ENCODE results near the gene RAD51B.

The RAD51B gene

GRCh38 chr14:68399971-68400370, 580.4 kb downstream of the RAD51B start:
- no peak for DNase-seq

- no peak for DNase-seq
These were observed 581.7 kb downstream of the RAD51B start for GRCh38 chr14:68401317-68401716.

GRCh38 chr14:68401855-68402254, 582.3 kb downstream of the RAD51B start:
- no peak for DNase-seq

- no peak for DNase-seq
These were observed 583.0 kb downstream of the RAD51B start for GRCh38 chr14:68402525-68403101.

- DNase-seq: no peak
These were observed 583.9 kb downstream of the RAD51B start for GRCh38 chr14:68403191-68404145.

- no peak for DNase-seq
These were observed 584.6 kb downstream of the RAD51B start for GRCh38 chr14:68404146-68404527.

GRCh38 chr14:68404652-68405183, 585.1 kb downstream of the RAD51B start:
- no peak for DNase-seq

- no peak for DNase-seq
These were observed 586.4 kb downstream of the RAD51B start for GRCh38 chr14:68405961-68406360.

GRCh38 chr14:68407285-68407684, 587.7 kb downstream of the RAD51B start:
- no peak for DNase-seq

GRCh38 chr14:68407825-68408224, 588.2 kb downstream of the RAD51B start:
- no peak for DNase-seq

GRCh38 chr14:68408680-68409079, 589.1 kb downstream of the RAD51B start:
- DNase-seq: no peak

GRCh38 chr14:68409387-68409786, 589.8 kb downstream of the RAD51B start:
- DNase-seq: no peak

GRCh38 chr14:68412505-68413465, 593.2 kb downstream of the RAD51B start:
- DNase-seq: no peak

- DNase-seq: no peak
These were observed 593.9 kb downstream of the RAD51B start for GRCh38 chr14:68413509-68413908.

- no peak for DNase-seq
These were observed 594.5 kb downstream of the RAD51B start for GRCh38 chr14:68414121-68414520.

GRCh38 chr14:68416171-68416570, 596.6 kb downstream of the RAD51B start:
- no peak for DNase-seq

GRCh38 chr14:68417009-68417650, 597.6 kb downstream of the RAD51B start:
- no peak for DNase-seq

- DNase-seq: no peak
These were observed 598.9 kb downstream of the RAD51B start for GRCh38 chr14:68418174-68419118.

- no peak for DNase-seq
These were observed 600.8 kb downstream of the RAD51B start for GRCh38 chr14:68420350-68420749.

- no peak for DNase-seq
These were observed 601.5 kb downstream of the RAD51B start for GRCh38 chr14:68421116-68421515.

- DNase-seq: no peak
These were observed 604.1 kb downstream of the RAD51B start for GRCh38 chr14:68423686-68424085.

Measured in femur (tissue), 1 donor.